K562 (cell line): ENCODE measurements around the gene MBOAT7. TPM values are rescaled to one million over a fixed set of nuclear protein-coding genes. Genes with fewer than 3 reads are reported as not detected.

ENCODE experiments used
- ARHGAP35 ChIP-seq: fragments of 450-650 bp; IDR thresholded peaks from 2 replicates; pipeline ENCODE4 v1.6.1; 2018; ENCODE audit not compliant: partially characterized antibody
- BCL6 ChIP-seq: fragments of 250-450 bp; sonication (Bioruptor Pico); IDR thresholded peaks from 2 replicates; pipeline ENCODE4 v1.4.0; 2020
- BDP1 ChIP-seq: IDR thresholded peaks from 3 replicates; pipeline ENCODE4 v1.6.1; 2011; ENCODE audit not compliant: insufficient read length, insufficient read depth
- CBX5 ChIP-seq: IDR thresholded peaks from 2 replicates; pipeline ENCODE4 v1.6.1; 2014; ENCODE audit warnings: low read depth, borderline replicate concordance
- CREB3L1 ChIP-seq: fragments of 450-650 bp; IDR thresholded peaks from 2 replicates; pipeline ENCODE4 v1.6.1; 2014; ENCODE audit warnings: low read depth, mild to moderate bottlenecking, moderate library complexity, borderline replicate concordance
- FOXA3 ChIP-seq, 2 experiments: fragments of 450-650 bp in 1 of 2; sonication (generic) in 1 of 2; formaldehyde crosslinking; IDR thresholded peaks in 1 of 2; conservative IDR thresholded peaks in 1 of 2; 2 replicates each; pipeline versions ENCODE4 v1.4.0 to v1.8.0; 2020 to 2022; ENCODE audit warnings: mild to moderate bottlenecking in 2 of 2, missing genetic modification reagents in 1 of 2
- GTF3C2 ChIP-seq: IDR thresholded peaks from 3 replicates; pipeline ENCODE4 v1.6.1; 2011; ENCODE audit warnings: borderline replicate concordance, mild to moderate bottlenecking, moderate library complexity; ENCODE audit not compliant: insufficient read length; ENCODE audit errors: extremely low read depth
- POLR2G ChIP-seq: fragments of 200-400 bp; formaldehyde crosslinking; IDR thresholded peaks from 2 replicates; pipeline ENCODE4 v1.6.1; 2017; ENCODE audit warnings: low read depth, mild to moderate bottlenecking, antibody characterized with exemption, low read length, moderate library complexity
- PYGO2 ChIP-seq: fragments of 450-650 bp; IDR thresholded peaks from 2 replicates; pipeline ENCODE4 v1.6.1; 2016; ENCODE audit warnings: mild to moderate bottlenecking, missing genetic modification characterization, moderate library complexity, missing compliant biosample characterization
- RB1 ChIP-seq: fragments of 450-650 bp; IDR thresholded peaks from 2 replicates; pipeline ENCODE4 v1.6.1; 2017; ENCODE audit warnings: low read depth, mild to moderate bottlenecking
- RERE ChIP-seq: sonication (generic); formaldehyde crosslinking; IDR thresholded peaks from 2 replicates; pipeline ENCODE4 v1.8.0; 2023; ENCODE audit warnings: missing genetic modification reagents, mild to moderate bottlenecking, borderline replicate concordance
- TSC22D4 ChIP-seq: fragments of 450-650 bp; IDR thresholded peaks from 2 replicates; pipeline ENCODE4 v1.6.1; 2016; ENCODE audit warnings: missing genetic modification characterization, missing biosample characterization, control low read depth
- XRCC4 ChIP-seq: IDR thresholded peaks from one replicate; pipeline ENCODE4 v1.6.1; 2011; ENCODE audit not compliant: insufficient read depth, insufficient read length; ENCODE audit errors: extremely low read depth
- ZNF717 ChIP-seq: fragments of 250-450 bp; sonication (Bioruptor Pico); IDR thresholded peaks from 2 replicates; pipeline ENCODE4 v1.5.0; 2021
- ZNF77 ChIP-seq: fragments of 250-450 bp; sonication (Bioruptor Pico); IDR thresholded peaks from 2 replicates; pipeline ENCODE4 v1.5.0; 2020
- polyA plus RNA-seq, 8 experiments: library from polyadenylated mRNA; depleted of rRNA in 4 of 8; stranded (reverse) in 5 of 8; unstranded in 3 of 8; fragments of >200 nt; fragmentation: Nextera tagmentation in 2 of 8; fragmentation: Illumina TruSeq in 1 of 8; extraction: Ambion mirVana in 2 of 8; extraction: Trizol in 1 of 8; gene quantifications; 2 replicates each; pipeline versions ENCODE4 v1.2.1 to v1.2.3, GENCODE V29; 2011 to 2014; ENCODE audit warnings: inconsistent platforms in 1 of 8, missing spikeins in 1 of 8
- total RNA-seq, 7 experiments: library from RNA; depleted of rRNA in 6 of 7; stranded (reverse); fragments of >200 nt in 6 of 7; fragmentation: Illumina TruSeq in 2 of 7; extraction: Trizol in 2 of 7; gene quantifications; 2 replicates each; pipeline versions ENCODE4 v1.2.1 to v1.2.3, GENCODE V29; 2011 to 2021; ENCODE audit warnings: low replicate concordance in 1 of 7
- TF ChIP-seq, protein P1 (sequence below): sonication (generic); formaldehyde crosslinking; IDR thresholded peaks from 2 replicates; pipeline ENCODE4 v1.8.1; 2022; ENCODE audit warnings: missing genetic modification reagents

Gene MBOAT7
- total and polyA plus RNA-seq, 9 of the 15 experiments (the other 6 are each of a cell fraction or from before 2014, with no cell fraction given): 1.4 to 153 (median 56.1) TPM

- TF ChIP-seq GTF3C2 (no peak), POLR2G (peak; percentile 95), PYGO2 (tag) (no peak), TSC22D4 (tag) (no peak), CREB3L1 (0 out of 2 replicates have a peak, but pooled peaks have one; percentile 30), CBX5 (no peak), RB1 (peak; percentile 81), XRCC4 (no peak), RERE (CRISPR knock-in tag) (no peak), ZNF77 (no peak), ARHGAP35 (no peak), ZNF717 (no peak), BCL6 (CRISPR knock-in tag) (no peak), BDP1 (no peak), FOXA3 (CRISPR knock-in tag; conservative IDR thresholded peaks at IDR 0.05 in 1 of 2, IDR thresholded peaks at IDR 0.05 in 1 of 2) (0 out of 4 replicates have a peak, but pooled peaks of 1 of the 2 experiments have one; percentile 62)
- TF ChIP-seq, protein P1, sequence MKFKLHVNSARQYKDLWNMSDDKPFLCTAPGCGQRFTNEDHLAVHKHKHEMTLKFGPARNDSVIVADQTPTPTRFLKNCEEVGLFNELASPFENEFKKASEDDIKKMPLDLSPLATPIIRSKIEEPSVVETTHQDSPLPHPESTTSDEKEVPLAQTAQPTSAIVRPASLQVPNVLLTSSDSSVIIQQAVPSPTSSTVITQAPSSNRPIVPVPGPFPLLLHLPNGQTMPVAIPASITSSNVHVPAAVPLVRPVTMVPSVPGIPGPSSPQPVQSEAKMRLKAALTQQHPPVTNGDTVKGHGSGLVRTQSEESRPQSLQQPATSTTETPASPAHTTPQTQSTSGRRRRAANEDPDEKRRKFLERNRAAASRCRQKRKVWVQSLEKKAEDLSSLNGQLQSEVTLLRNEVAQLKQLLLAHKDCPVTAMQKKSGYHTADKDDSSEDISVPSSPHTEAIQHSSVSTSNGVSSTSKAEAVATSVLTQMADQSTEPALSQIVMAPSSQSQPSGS (CRISPR knock-in tag): no peak
Measured at GRCh38 chr19:54159352-54160181, 29.8 kb downstream of the MBOAT7 start, which contains the start of gene LENG1 (continued).
